ENCODE data around the gene DPP6. TPM values are rescaled to one million over a fixed set of nuclear protein-coding genes. Genes with fewer than 3 reads are reported as not detected.

DPP6 gene
- total RNA-seq, 2 donors from 2014 or later = 0.99 to 1.8 TPM

DNA sequence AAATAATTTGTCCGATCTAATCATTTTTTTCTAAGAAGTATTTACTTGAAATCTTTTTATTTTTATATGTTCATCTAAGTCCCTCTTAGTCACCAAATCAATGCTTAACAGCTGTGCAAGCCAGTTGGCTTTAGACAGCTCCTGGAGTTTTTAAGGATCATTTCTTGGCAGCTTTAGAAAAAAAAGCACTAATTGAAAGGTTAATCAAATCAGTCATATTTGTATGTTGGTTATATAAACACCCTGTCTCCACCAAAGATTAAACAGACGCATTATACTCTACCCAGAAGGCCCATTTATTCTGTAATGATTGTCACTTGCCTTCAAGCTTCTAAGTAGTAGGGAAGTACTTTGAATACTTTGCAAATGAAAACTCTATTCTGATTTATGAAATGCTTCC is 890.5 kb downstream of the DPP6 start:
- Histone ChIP-seq H3K36me3 (replicated peaks in 1 of 2; ENCODE audit: insufficient read depth in 1 of 2, low read depth in 2 of 2) (peaks cover 10 to 13% of the 10 kb centered on the region in 2 donors), H3K27me3 (no peaks in the 10 kb centered on the region), H3K4me3 (no peak overlapping the region), H3K27ac (no peak overlapping the region), H3K4me1 (no peaks in the 10 kb centered on the region), H3K9me3 (no peaks in the 10 kb centered on the region)
- intact Hi-C loops (cut with DNase I) = no loop called here
- ATAC-seq (no peak), DNase-seq (no peak)
- TF ChIP-seq POLR2A (IDR thresholded peaks at IDR 0.05) = no peak
- TF ChIP-seq, protein P1, sequence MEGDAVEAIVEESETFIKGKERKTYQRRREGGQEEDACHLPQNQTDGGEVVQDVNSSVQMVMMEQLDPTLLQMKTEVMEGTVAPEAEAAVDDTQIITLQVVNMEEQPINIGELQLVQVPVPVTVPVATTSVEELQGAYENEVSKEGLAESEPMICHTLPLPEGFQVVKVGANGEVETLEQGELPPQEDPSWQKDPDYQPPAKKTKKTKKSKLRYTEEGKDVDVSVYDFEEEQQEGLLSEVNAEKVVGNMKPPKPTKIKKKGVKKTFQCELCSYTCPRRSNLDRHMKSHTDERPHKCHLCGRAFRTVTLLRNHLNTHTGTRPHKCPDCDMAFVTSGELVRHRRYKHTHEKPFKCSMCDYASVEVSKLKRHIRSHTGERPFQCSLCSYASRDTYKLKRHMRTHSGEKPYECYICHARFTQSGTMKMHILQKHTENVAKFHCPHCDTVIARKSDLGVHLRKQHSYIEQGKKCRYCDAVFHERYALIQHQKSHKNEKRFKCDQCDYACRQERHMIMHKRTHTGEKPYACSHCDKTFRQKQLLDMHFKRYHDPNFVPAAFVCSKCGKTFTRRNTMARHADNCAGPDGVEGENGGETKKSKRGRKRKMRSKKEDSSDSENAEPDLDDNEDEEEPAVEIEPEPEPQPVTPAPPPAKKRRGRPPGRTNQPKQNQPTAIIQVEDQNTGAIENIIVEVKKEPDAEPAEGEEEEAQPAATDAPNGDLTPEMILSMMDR (IDR thresholded peaks at IDR 0.05) = no peak
- WGBS, 2 donors = 30 to 38% methylated on average over 2 of the region's 2 CpGs
